Neural cell (in vitro differentiated cells): Measurements from ENCODE around the gene AP3S1.

Experiments used
- CTCF ChIP-seq: fragments of 450-650 bp; IDR thresholded peaks from 2 replicates; pipeline ENCODE4 v1.5.1; 2014; ENCODE audit warnings: antibody characterized with exemption, mild to moderate bottlenecking, moderate library complexity; ENCODE audit not compliant: poor library complexity, severe bottlenecking
- EZH2 ChIP-seq: fragments of 200-600, 300-800 bp; shearing (Covaris generic), sonication (generic); IDR thresholded peaks from 2 replicates; pipeline ENCODE4 v1.6.1; 2014; ENCODE audit warnings: antibody characterized with exemption, low read length, borderline replicate concordance, mild to moderate bottlenecking; ENCODE audit not compliant: insufficient read depth, poor library complexity, severe bottlenecking

GRCh38 chr5:115920171-115920725 lies 78.5 kb downstream of the AP3S1 start:
- no peak for TF ChIP-seq EZH2
- no peak for TF ChIP-seq CTCF
